DND-41 (cell line): ENCODE measurements around the gene TMEM165.

ENCODE experiments used
- EZH2 ChIP-seq: IDR thresholded peaks from 3 replicates; pipeline ENCODE4 v1.6.1; 2012; ENCODE audit warnings: borderline replicate concordance, low read depth, mild to moderate bottlenecking, moderate library complexity, low read length, inconsistent platforms; ENCODE audit not compliant: severe bottlenecking
- TF ChIP-seq, protein P1 (sequence below): IDR thresholded peaks from 2 replicates; pipeline ENCODE4 v1.5.1; 2012; ENCODE audit warnings: borderline replicate concordance, low read length, moderate library complexity, mild to moderate bottlenecking; ENCODE audit not compliant: poor library complexity, severe bottlenecking; ENCODE audit errors: extremely low read depth

DNA sequence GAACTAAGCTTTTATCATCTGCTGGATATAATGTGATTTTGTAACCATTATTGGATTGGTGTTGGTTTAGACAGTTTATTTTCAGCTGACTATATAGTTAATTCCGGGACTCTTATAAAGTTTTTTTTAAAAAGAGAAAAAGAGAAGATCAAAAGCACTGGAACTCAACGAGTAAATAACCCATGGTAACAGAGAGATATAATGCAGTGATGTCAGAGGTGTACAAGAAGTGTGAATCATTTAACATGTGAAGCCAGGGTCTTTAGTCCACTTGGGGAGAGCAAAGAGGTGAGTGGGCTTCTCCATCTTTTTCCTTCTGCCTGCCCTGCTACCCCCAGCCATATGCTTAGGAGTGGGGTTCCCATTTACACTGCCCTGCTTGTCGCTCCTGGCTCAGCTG lies 3.2 kb downstream of the TMEM165 start:
- TF ChIP-seq, protein P1, sequence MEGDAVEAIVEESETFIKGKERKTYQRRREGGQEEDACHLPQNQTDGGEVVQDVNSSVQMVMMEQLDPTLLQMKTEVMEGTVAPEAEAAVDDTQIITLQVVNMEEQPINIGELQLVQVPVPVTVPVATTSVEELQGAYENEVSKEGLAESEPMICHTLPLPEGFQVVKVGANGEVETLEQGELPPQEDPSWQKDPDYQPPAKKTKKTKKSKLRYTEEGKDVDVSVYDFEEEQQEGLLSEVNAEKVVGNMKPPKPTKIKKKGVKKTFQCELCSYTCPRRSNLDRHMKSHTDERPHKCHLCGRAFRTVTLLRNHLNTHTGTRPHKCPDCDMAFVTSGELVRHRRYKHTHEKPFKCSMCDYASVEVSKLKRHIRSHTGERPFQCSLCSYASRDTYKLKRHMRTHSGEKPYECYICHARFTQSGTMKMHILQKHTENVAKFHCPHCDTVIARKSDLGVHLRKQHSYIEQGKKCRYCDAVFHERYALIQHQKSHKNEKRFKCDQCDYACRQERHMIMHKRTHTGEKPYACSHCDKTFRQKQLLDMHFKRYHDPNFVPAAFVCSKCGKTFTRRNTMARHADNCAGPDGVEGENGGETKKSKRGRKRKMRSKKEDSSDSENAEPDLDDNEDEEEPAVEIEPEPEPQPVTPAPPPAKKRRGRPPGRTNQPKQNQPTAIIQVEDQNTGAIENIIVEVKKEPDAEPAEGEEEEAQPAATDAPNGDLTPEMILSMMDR: no peak
- TF ChIP-seq EZH2: no peak
